GM21619 (cell line): ENCODE results near the gene GTF2H4.
"Not testable (repeated sequence)": the region's sequence is repeated elsewhere in the genome, so short reads cannot be mapped to it uniquely, and the experiment has no call there.

Experiments used
- ATAC-seq: cut with Tn5 transposase; IDR thresholded peaks from one replicate; pipeline ENCODE4 v1.9.1; 2021; ENCODE audit not compliant: unreplicated experiment

Gene GTF2H4

GRCh38 chr6:30907758-30908591 is at the start of gene GTF2H4:
GTF2H4 (plus strand) TSS chr6:30908207.
- ATAC-seq: peak; percentile 96

GRCh38 chr6:30859726-30860125 is 48.3 kb upstream of the GTF2H4 start:
- ATAC-seq: not testable (repeated sequence)

GRCh38 chr6:30861257-30862048 is 46.6 kb upstream of the GTF2H4 start:
- ATAC-seq: no peak

- no peak for ATAC-seq
Measured at GRCh38 chr6:30862156-30862875, 45.7 kb upstream of the GTF2H4 start.

GRCh38 chr6:30864325-30864724 is 43.7 kb upstream of the GTF2H4 start:
- no peak for ATAC-seq

GRCh38 chr6:30869241-30869749 is 38.7 kb upstream of the GTF2H4 start:
- not testable (repeated sequence) for ATAC-seq

- no peak for ATAC-seq
Measured at GRCh38 chr6:30870546-30870945, 37.5 kb upstream of the GTF2H4 start.

- ATAC-seq: no peak
Measured at GRCh38 chr6:30871592-30872183, 36.3 kb upstream of the GTF2H4 start.

GRCh38 chr6:30873137-30873640 is 34.8 kb upstream of the GTF2H4 start:
- no peak for ATAC-seq

- ATAC-seq: not testable (repeated sequence)
Measured at GRCh38 chr6:30873795-30874194, 34.2 kb upstream of the GTF2H4 start.

GRCh38 chr6:30875244-30876038 is 32.6 kb upstream of the GTF2H4 start:
- no peak for ATAC-seq

GRCh38 chr6:30876039-30876730 is 31.8 kb upstream of the GTF2H4 start:
- no peak for ATAC-seq

GRCh38 chr6:30877419-30878262 is 30.4 kb upstream of the GTF2H4 start:
- no peak for ATAC-seq

- no peak for ATAC-seq
Measured at GRCh38 chr6:30879684-30880427, 28.2 kb upstream of the GTF2H4 start.

GRCh38 chr6:30880698-30881252 is 27.2 kb upstream of the GTF2H4 start:
- ATAC-seq: no peak

- no peak for ATAC-seq
Measured at GRCh38 chr6:30881392-30882203, 26.4 kb upstream of the GTF2H4 start.
